Stomach (tissue), 9 donors: ENCODE results near the gene NUMA1. TPM values are rescaled to one million over a fixed set of nuclear protein-coding genes. Genes with fewer than 3 reads are reported as not detected.
A peak's percentile ranks its signal among the peaks of the same experiment; 100 is the strongest.

Experiments
- DNase-seq, 2 donors: peaks; one replicate each; pipeline versions ENCODE4 v3.0.0 to v3.0.0-alpha.2; 2013 to 2019
- H3K27ac ChIP-seq, 5 donors: fragments of 200-600 bp in 4 of 5; sonication (generic) in 4 of 5; one replicate each; pipeline ENCODE4 v1.5.1; 2013 to 2019; ENCODE audit warnings: mild to moderate bottlenecking in 1 of 5, moderate library complexity in 1 of 5
- H3K27me3 ChIP-seq, 3 donors: fragments of 200-600 bp; sonication (generic); one replicate each; pipeline ENCODE4 v1.5.1; 2017 to 2019; ENCODE audit warnings: mixed run types in 1 of 3
- H3K36me3 ChIP-seq, 4 donors: fragments of 200-600 bp; sonication (generic); 1 replicate in 3 of 4; 2 replicates in 1 of 4; pipeline ENCODE4 v1.5.1; 2016 to 2019
- H3K4me1 ChIP-seq, 4 donors: fragments of 200-600 bp; sonication (generic); one replicate each; pipeline ENCODE4 v1.5.1; 2016 to 2019
- H3K4me3 ChIP-seq, 4 donors: fragments of 200-600 bp; sonication (generic) in 3 of 4; one replicate each; pipeline ENCODE4 v1.5.1; 2016 to 2019; ENCODE audit warnings: mild to moderate bottlenecking in 1 of 4
- H3K9me3 ChIP-seq, 4 donors: fragments of 200-600 bp; sonication (generic); one replicate each; pipeline ENCODE4 v1.5.1; 2016 to 2019
- EP300 ChIP-seq: sonication (generic); formaldehyde crosslinking; IDR thresholded peaks from one replicate; pipeline ENCODE4 v1.6.1; 2017; ENCODE audit warnings: antibody characterized with exemption
- POLR2A ChIP-seq, 4 donors: fragments of 450-650 bp; IDR thresholded peaks; one replicate each; pipeline ENCODE4 v1.6.1; 2016; ENCODE audit warnings: antibody characterized with exemption in 4 of 4, control low read depth in 2 of 4, mild to moderate bottlenecking in 1 of 4, moderate library complexity in 1 of 4
- POLR2AphosphoS5 ChIP-seq, 3 donors: sonication (generic); formaldehyde crosslinking; IDR thresholded peaks; one replicate each; pipeline ENCODE4 v1.6.1; 2016; ENCODE audit warnings: antibody characterized with exemption in 3 of 3
- WGBS, 5 donors: extraction: QIAGEN DNeasy Blood & Tissue Kit in 3 of 5; methylation state at CpG; one replicate each; pipeline versions ENCODE4 v1.1.5 to v1.1.7; 2013 to 2018; 5-methylcytosine and 5-hydroxymethylcytosine counted together
- intact Hi-C: fragments of 100-400 bp; cut with DNase I; formaldehyde crosslinking; loops from one replicate; pipeline ENCODE4 v1.15.1; 2023; ENCODE audit warnings: low total_unique reads
- polyA plus RNA-seq, 3 donors: library from polyadenylated mRNA; stranded (reverse); fragments of 200-250 nt; gene quantifications; one replicate each; pipeline ENCODE4 v1.2.3, GENCODE V29; 2013
- total RNA-seq, 5 donors: library from RNA; depleted of rRNA; stranded (reverse); fragments of >200 nt; gene quantifications; one replicate each; pipeline versions ENCODE4 v1.1.0 to v1.2.3, GENCODE V29; 2014 to 2016
- TF ChIP-seq, protein P1 (sequence below), 7 experiments: fragments of 450-650 bp in 4 of 7; fragments of 200-600 bp in 3 of 7; sonication (generic) in 3 of 7; IDR thresholded peaks; one replicate each; pipeline ENCODE4 v1.5.1; 2016 to 2019; ENCODE audit warnings: antibody characterized with exemption in 7 of 7, control low read depth in 2 of 7, mild to moderate bottlenecking in 1 of 7
- donor health status: healthy with polysubstance abuse.
- donor health status: Bipolar disorder and iron deficiency.
- donor health status: healthy.

Gene NUMA1
- total and polyA plus RNA-seq, 8 donors = 84.2 to 619 (median 182) TPM

- Histone ChIP-seq H3K27ac (no peak overlapping the region), H3K4me3 (no peak overlapping the region), H3K36me3 (peaks cover 0 to 29% (median 13%) of the 10 kb centered on the region in 4 donors), H3K27me3 (no peaks in the 10 kb centered on the region), H3K4me1 (peaks cover 0 to 11% (median 3%) of the 10 kb centered on the region in 4 donors), H3K9me3 (no peaks in the 10 kb centered on the region)
- TF ChIP-seq POLR2AphosphoS5 (IDR thresholded peaks at IDR 0.05) (no peak), EP300 (no peak), POLR2A (IDR thresholded peaks at IDR 0.05) (no peak)
- TF ChIP-seq, protein P1, sequence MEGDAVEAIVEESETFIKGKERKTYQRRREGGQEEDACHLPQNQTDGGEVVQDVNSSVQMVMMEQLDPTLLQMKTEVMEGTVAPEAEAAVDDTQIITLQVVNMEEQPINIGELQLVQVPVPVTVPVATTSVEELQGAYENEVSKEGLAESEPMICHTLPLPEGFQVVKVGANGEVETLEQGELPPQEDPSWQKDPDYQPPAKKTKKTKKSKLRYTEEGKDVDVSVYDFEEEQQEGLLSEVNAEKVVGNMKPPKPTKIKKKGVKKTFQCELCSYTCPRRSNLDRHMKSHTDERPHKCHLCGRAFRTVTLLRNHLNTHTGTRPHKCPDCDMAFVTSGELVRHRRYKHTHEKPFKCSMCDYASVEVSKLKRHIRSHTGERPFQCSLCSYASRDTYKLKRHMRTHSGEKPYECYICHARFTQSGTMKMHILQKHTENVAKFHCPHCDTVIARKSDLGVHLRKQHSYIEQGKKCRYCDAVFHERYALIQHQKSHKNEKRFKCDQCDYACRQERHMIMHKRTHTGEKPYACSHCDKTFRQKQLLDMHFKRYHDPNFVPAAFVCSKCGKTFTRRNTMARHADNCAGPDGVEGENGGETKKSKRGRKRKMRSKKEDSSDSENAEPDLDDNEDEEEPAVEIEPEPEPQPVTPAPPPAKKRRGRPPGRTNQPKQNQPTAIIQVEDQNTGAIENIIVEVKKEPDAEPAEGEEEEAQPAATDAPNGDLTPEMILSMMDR (IDR thresholded peaks at IDR 0.05) = no peak
- DNase-seq = no peak
- WGBS, 5 donors = 79 to 87% (median 82%) methylated on average over 3 of the region's 3 CpGs
- intact Hi-C loops = no loop called here
These were observed 21.8 kb downstream of the NUMA1 start for GRCh38 chr11:72058416-72059034.

- H3K4me1 ChIP-seq = peaks cover 6 to 45% (median 19%) of the 10 kb centered on the region in 4 donors
- peaks cover 3 to 29% (median 7%) of the 10 kb centered on the region in 4 donors for H3K36me3 ChIP-seq
- H3K27ac ChIP-seq = peak overlapping the region; percentile 21 to 66 (median 54)
- H3K9me3 ChIP-seq = no peaks in the 10 kb centered on the region
- TF ChIP-seq POLR2AphosphoS5 (IDR thresholded peaks at IDR 0.05) = no peak
- no peak for TF ChIP-seq POLR2A (IDR thresholded peaks at IDR 0.05)
- TF ChIP-seq EP300 = no peak
- TF ChIP-seq, protein P1 (IDR thresholded peaks at IDR 0.05) = no peak
- 67 to 73% (median 72%) methylated on average over 3 of the region's 3 CpGs for WGBS, 5 donors
- intact Hi-C loops = no loop called here
- H3K4me3 ChIP-seq = no peak overlapping the region
- H3K27me3 ChIP-seq = no peaks in the 10 kb centered on the region
- peak in 1 of 2 donors; percentile 70 for DNase-seq
These were observed 31.4 kb downstream of the NUMA1 start for GRCh38 chr11:72048766-72049460.

DNA sequence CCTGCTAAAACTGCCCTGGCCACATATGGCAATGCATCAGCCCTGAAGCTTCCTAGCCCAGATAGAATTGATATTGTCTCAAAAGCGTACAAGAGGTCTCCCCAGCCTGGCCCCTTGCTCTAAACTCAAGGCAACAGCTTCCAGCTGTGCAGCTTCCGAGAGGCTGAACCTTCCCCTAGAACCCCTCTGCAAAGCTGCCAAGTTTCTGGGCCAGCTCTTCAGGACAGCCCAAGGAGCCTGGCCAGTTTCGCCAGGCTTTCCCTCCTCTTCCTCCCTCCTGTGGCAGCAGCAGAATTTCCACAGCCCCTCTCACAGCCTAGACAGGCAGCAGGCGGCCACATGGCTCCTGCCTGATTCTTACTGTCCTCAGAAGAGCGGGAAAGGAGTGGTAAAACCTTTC is 34.5 kb downstream of the NUMA1 start:
- TF ChIP-seq, protein P1 (IDR thresholded peaks at IDR 0.05) = no peak
- TF ChIP-seq POLR2AphosphoS5 (IDR thresholded peaks at IDR 0.05) (no peak), POLR2A (IDR thresholded peaks at IDR 0.05) (no peak), EP300 (no peak)
- whole genome bisulfite sequencing, 5 donors = 65 to 85% (median 74%) methylated on average over 5 of the region's 5 CpGs
- H3K9me3 ChIP-seq = no peaks in the 10 kb centered on the region
- H3K4me1 ChIP-seq = peaks cover 23 to 66% (median 40%) of the 10 kb centered on the region in 4 donors
- H3K4me3 ChIP-seq = no peak overlapping the region
- H3K27ac ChIP-seq = peak overlapping the region in 3 of 5 donors; percentile 1 to 72 (median 29)
- peak in 1 of 2 donors; percentile 69 for DNase-seq
- H3K27me3 ChIP-seq = no peaks in the 10 kb centered on the region
- intact Hi-C loops = no loop called here
- H3K36me3 ChIP-seq = peaks cover 0 to 24% (median 3%) of the 10 kb centered on the region in 4 donors

- WGBS, 5 donors = 12 to 19% (median 15%) methylated on average over 4 to 5 of the region's 5 CpGs
- H3K36me3 ChIP-seq = peaks cover 0 to 16% (median 0%) of the 10 kb centered on the region in 4 donors
- intact Hi-C loops = no loop called here
These were observed 38.1 kb downstream of the NUMA1 start for GRCh38 chr11:72042064-72042745.

More at GRCh38 chr11:72042064-72042745, 38.1 kb downstream of the NUMA1 start:
- Histone ChIP-seq H3K4me3 (peak overlapping the region; percentile 47 to 62 (median 58)), H3K9me3 (no peaks in the 10 kb centered on the region), H3K27ac (peak overlapping the region; percentile 95 to 97 (median 95)), H3K27me3 (no peaks in the 10 kb centered on the region), H3K4me1 (peaks cover 40 to 78% (median 59%) of the 10 kb centered on the region in 4 donors)
- DNase-seq = no peak
- TF ChIP-seq POLR2A (IDR thresholded peaks at IDR 0.05) (no peak), EP300 (no peak), POLR2AphosphoS5 (IDR thresholded peaks at IDR 0.05) (no peak)
- TF ChIP-seq, protein P1 (IDR thresholded peaks at IDR 0.05) = no peak
